GM03348 (cell line): ENCODE measurements around the gene PRAME.
"Not testable (repeated sequence)": the region's sequence is repeated elsewhere in the genome, so short reads cannot be mapped to it uniquely, and the experiment has no call there.

Experiments
- DNase-seq: peaks from one replicate; pipeline ENCODE4 v3.0.0; 2012; ENCODE audit warnings: low spot score

Gene PRAME, protein sequence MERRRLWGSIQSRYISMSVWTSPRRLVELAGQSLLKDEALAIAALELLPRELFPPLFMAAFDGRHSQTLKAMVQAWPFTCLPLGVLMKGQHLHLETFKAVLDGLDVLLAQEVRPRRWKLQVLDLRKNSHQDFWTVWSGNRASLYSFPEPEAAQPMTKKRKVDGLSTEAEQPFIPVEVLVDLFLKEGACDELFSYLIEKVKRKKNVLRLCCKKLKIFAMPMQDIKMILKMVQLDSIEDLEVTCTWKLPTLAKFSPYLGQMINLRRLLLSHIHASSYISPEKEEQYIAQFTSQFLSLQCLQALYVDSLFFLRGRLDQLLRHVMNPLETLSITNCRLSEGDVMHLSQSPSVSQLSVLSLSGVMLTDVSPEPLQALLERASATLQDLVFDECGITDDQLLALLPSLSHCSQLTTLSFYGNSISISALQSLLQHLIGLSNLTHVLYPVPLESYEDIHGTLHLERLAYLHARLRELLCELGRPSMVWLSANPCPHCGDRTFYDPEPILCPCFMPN

DNA sequence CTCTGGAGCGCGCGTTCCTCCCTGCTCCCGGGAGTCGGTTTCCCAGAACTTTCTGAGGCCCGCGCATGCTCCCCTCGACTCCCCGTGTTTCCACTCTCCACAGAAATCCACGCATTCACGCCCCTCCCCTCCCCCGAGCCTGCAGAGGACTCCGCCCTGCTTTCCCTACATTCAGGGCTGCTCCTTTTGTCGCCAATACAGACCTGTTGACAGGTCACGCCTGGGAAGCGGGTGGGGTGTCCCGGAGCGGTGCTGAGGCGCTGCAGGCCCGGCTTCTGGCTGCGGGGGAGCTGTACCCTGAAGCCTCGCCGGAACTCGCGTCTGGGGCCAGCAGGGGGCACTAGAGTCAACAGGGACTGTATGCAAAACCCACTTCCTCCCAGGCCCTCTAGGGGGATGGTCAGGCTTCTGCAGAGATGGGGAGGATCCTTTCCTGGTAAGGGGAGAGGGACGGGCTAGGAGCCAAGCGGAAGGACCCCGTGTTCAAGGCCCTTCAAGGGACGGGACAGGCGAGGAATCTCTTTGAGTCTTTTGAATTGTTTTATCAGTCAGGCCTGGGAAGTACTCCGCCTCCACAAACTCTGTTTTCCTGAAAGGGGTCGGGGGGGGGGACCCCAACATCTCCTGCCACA, at the start of gene PRAME:
Gene PRAME (minus strand): TSS at position 294 of the 632 bp plus-strand sequence. CDS start 2,433 bp downstream, outside the sequence.
- DNase-seq: peak; percentile 48

DNA sequence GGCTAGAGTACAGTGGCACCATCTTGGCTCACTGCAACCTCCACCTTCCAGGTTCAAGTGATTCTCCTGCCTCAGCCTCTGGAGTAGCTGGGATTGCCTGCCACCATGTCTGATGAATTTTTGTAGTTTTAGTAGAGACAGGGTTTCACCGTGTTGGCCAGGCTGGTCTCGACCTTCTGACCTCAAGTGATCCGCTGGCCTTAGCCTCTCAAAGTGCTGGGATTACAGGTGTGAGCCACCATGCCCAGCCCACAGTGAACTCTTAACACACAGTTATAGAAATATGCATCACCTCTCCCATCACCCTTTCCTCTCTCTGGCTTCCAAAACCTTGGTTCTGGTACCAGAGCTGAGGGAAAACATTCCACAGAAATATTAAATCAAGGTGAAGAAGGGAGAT, 49.0 kb upstream of the PRAME start:
- DNase-seq: not testable (repeated sequence)

DNA sequence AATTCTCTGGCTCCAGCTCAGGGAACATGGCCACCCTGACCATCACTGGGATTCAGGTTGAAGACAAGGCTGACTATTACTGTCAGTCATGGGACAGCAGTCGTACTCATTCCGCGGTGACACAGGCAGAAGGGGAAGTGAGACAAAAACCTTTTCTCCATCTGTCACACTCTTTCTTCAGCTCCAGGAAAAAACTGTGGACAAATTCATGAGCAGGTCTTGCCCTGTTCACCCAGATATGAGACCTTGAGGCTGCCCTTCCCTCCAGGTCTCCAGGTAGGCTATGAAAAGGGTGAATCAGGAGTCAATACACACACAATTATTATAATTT, 46.0 kb upstream of the PRAME start:
- DNase-seq: no peak

DNA sequence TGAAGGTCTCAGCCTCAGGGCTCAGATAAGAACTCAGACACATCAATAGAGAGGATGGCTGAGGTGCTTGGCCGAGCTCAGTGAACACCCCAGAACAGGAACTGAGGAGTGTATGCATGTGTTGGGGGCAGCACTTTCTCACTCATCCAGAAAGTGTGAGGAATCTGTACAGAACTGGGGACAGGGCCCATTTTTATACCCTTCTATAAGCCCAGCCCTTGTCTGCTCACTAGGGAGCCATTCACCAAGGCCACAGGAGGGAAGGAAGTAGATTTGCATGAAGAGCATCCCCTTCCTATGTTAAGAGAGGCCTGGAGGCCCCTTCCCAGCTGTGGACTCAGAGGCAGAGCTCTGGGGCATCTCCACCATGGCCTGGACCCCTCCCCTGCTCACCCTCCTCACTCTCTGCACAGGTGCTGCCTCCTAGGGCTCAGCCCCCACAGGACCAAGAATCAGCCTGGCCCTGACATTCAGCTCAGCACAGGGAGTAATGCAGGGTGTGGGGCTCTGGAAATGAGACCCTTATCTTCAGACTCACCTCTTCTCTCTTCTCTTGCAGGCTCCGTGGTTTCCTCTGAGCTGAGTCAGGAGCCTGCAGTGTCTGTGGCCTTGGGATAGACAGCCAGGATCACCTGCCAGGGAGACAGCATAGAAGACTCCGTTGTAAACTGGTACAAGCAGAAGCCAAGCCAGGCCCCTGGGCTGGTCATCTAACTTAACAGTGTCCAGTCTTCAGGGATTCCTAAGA, 45.4 kb upstream of the PRAME start:
- DNase-seq: no peak

DNA sequence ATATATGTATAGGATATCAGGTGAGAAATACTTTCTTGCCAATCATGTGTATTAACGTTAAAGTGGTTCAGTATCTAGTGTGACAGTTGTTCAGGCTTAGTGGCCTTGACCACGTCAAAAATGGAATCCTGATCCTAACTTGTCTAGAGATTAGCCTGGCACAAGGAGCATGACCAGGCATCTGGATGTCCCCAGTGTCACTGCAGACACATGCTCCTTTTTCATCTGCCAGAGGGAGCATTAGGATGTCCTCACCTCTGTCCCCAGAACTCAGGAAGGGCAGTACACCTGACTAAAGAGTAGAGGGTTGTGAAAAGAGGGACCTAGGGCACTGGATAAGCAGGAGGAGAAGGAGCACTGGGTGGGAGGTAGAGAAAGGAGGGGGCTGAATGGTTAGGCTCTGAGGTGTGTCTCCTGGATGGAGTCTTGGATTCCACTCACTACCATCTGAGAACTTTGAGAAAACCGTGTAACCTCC, 44.4 kb upstream of the PRAME start:
- no peak for DNase-seq

DNA sequence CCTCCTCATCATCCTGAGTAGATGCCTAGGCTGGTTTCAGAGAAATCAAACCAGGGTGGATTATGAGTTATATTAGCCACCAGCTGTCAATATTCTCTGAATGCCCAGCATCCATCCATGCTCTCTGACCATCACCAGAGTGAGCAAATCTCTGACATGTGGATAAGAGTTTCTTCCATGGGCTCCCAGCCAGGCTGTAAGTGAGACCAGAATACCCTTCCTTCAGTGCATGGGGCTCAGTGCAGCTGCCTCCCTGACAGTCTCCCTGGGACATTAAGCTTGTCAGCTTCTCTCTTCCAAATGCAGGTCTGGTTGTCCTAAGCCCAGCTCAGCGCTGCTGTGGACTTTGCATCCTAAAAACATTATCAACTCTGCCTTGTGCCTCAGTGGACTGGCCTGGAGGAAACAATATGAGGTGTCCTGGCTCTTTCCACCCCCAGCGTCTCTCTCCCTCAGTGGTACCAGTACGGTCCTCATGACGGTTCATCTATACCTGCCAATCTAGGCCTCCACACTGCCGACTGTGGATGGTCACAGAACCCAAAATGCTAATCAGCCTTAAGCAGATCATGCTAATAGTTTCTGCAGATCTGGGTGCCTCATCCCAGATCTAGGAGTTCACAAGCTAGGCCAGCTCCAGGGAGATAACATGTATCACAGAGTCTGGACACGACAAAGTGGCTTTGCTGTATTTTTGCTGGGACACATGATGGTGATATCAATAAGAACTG, 41.6 kb upstream of the PRAME start:
- DNase-seq: no peak

DNA sequence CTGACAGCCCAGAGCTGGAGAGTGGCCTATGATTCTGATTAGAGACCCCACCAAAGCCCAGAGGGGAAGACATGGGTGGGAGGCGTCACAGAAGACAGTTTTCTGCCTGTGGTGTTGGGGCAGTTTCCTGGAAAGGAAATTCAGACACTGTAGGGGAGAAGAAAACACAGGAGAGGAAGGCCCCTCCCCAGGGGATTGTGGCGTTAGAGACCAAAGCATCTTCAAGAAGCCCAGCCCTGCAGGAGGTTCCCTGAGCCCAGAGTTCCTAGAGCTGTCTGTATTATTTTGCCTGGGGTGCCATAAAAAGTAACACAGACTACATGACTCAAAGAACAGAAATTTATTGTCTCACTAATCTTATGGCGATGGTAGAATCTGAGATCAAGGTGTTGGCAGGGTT, 40.2 kb upstream of the PRAME start:
- no peak for DNase-seq

DNA sequence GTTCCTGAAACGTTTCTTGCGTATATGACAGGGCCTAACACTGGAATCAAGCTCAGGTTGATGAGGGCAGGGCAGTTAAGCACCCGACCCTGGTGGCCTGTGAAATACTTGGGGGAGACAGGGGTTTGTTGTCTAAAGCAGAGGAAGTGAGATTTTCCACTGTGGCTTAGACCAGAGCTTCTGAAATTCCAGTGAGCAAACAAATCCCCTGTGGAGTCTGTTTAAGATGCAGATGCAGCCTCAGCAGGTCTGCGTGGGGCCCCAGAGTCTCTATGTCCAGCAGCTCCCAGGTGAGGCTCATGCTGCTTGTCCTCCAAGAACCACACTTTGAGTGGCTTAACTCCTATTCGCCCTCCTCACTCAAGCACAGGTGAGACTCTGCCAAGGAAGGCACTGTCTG, 39.1 kb upstream of the PRAME start:
- DNase-seq: no peak

DNA sequence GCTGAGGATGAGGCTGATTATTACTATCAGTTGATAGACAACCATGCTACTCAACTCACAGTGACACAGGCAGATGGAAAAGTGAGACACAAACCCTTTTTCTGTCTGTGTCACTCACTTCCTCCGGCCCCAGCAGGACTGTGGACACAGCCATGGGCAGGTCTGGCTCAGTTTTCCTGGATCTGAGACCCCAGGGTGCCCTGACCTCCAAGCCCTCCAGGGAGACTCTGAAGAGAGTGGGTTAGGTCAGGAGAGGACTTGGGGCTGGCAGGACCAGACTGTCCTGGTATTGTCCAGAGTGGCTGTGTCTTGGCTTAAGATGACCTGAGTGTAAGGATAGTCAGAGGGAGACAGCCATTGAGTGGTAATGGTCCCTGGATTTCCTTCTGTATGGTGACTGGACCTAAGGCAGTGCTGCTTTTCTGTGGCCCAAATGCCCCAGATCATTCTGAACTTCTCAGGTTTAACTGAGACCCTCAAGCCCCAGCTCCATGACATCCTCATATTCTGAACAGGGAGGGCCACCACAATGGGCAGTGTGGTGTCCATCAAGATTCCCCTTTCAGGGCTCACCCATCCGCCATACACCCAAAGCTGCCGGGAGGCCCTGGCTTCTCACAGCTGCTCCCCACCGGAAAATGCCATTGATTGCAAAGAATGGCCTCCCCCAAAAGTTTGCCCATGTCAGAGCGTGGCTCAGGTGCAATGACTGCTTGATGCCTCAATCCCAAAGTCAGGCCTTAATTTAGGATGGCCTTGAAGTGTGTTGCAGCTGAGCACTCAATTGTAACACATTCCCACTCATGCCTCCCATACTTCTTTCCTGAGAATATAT, 36.2 kb upstream of the PRAME start:
- no peak for DNase-seq

DNA sequence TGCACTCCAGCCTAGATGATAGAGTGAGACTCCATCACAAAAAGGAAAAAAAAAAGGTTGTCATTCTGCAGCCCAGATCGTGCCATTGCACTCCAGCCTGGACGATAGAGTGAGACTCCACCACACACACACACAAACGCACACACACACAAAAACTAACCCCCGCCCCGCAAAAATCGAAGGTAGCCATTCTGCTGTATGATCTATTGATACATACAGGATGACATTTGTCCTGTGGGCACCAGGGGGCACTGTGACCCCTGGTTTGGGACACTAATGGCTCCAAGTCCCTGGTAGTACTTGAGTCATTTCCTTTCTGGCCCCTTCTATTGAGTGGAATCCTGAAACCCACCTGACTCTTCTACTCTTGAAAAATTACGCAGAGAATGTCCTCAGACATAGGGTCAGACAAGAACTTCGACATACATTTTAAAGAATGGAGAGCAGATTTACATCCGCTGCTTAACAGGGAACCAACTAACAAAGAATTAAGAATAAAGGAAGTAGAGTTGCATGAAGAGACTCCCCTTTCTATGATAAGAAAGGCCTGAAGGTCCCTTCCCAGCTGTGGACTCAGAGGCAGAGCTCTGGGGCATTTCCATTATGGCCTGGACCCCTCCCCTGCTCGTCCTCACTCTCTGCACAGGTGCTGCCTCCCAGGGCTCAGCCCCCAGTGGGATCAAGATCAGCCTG, 35.0 kb upstream of the PRAME start:
- peak; percentile 75 for DNase-seq

DNA sequence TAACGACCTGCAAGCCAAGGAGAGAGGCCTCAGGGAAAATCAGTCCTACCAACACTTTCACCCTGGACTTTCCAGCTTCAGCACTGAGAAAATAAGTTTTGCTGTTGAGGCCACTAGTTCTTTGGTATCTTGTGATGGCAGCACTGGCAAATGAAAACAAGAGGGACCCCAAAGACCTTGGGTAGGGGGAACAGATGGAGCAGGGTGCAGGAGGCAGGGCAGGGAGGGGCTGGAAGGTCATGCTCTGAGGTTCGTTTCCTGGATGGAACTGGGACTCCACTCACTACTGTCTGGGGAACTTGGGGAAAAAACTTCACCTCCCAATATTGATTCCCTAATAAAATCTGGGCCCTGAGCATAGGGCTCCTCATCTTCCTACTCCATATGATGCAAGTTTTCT, 34.2 kb upstream of the PRAME start:
- no peak for DNase-seq

DNA sequence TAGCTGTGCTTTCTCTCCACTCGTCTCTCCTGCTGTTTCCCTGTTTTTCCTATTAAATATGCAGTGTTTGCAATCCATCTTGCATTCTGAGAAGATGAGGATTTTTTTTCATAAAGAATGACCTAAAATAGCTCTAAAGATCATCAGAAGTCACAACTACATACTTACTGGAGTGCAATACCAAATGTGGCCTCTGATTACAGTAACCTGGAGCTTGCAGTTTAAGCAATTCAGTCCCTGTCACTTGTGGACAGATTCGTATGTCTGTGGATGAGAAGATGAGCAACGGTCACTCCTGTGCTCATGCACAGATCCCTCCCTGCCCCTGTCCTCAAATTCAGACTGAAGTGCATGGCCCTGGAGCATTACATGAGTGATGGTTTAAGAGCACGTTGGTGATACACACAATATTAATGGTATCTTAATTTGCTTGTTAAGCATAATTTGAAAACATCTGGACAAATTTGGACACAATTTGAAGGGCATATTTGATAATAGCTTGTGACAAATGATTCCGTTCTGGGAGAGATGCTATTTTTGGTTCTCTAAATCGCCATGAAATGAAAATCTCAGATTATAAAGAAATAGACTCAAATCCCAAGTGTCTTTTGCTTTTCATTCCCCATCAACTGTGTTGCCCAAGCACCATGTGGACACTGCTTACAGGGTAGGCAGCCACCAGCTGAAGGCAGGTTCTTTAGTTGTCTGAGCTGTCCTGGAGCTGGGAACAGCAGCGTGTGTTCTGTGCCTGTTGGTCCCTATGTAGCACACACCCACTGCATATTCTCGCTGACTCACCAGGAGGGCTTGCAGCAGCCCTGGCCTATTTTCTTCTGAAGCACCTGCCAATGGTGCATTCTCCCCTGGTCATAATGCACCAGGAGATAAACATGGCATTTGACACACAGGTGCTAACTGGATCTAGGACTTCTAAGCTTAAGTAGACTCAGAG, 32.6 kb upstream of the PRAME start:
- no peak for DNase-seq

DNA sequence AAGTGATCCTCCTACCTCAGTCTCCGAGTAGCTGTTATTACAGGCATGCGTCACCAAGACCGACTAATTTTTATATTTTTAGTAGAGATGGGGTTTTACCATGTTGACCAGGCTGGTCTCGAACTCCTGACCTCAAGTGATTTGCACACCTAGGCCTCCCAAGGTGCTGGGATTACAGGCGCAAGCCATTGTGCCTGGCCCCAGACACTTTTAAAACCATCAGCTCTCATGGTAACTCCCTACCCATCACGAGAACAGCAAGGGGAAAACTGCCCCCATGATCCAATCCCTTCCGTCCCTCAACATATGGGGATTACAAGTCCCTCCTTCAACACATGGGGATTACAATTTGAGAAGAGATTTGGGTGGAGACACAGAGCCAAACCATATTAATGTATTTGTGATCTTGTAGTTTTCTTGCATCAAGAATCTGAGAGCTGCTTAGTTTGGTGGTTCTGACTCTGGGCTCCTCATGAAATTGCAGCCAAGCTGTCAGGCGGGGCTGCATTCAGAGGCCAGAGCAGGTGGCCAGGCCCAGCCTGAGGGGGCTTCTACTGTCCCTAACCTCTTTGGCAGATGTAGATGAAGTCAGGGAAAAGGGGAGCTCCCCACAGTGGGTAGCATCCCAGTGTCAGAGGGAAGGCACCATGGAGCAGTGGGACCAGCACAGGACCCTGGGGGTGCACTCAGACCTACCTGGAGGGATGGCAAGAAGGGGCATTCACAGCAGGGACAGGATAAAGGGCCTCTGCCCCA, 31.2 kb upstream of the PRAME start:
- no peak for DNase-seq

DNA sequence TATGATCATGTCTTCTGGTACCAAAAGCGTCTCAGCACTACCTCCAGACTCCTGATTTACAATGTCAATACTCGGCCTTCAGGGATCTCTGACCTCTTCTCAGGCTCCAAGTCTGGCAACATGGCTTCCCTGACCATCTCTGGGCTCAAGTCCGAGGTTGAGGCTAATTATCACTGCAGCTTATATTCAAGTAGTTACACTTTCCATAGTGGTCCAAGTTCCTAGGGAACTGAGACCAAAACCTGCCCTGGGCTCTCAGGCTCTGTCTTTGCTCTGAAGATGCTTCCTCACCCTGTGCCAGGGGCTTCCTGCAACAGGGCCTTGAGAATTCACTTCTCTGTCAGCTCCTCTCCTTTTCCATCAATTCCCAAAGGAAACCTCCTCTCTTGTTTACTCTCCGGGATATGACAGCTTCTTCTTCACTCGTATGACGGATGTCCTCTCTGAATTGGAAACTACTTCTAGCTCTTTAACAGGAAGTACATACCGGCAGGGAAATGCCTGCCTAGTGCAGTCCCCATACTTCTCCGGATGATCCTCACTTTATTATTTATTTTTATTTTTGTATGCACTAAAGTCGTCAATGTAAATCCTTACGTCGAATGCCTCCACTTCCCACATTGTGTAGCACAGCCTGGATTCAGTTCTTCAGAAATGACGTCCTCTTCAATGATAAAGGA, 29.6 kb upstream of the PRAME start:
- DNase-seq: no peak

DNA sequence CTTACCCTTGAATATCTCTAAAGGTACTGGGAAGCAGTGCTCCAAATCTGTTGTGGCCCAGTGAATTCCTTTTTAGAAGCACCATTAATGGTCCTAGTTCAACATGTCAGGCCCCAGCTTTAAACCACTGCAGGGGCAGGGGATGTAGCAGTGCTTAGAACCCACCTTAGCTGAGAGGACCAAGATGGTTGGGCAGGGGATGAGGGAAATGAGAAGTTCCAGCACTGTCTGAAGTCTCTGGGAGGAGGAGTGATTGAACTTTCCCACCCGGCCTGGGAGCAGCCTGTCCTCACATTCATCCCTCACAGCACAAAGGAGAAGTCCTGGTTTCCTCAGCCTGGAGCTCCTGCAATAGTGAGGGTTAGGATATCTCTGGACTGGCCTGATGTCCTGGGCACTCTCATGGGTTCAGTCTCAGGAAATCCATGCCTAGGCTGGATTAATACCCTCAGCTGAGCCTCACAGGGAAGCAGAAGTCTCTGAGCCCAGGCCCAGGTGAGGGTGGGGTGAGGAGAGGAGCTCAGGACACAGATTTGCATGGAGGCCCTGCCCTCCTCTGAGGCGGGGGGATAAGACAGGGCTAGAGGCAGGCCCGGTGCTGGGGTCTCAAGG, 28.6 kb upstream of the PRAME start:
- no peak for DNase-seq

DNA sequence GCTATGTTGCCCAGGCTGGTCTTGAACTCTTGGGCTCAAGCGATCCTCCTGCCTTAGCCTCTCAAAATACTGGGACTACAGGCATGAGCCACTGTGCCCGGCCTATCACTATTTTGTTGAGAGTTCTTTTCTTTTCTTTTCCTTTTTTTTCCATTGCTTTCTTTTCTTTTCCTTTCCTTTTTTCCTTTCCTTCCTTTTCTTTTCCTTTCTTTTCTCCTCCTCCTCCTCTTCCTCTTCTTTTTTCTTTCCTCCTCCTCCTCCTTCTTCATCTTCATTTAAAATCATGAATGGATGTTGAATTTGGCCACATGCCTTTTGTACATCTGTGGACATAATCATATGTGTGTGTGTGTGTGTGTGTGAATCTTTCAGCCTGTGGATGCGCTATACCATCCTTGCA, 25.7 kb upstream of the PRAME start:
- DNase-seq: no peak

DNA sequence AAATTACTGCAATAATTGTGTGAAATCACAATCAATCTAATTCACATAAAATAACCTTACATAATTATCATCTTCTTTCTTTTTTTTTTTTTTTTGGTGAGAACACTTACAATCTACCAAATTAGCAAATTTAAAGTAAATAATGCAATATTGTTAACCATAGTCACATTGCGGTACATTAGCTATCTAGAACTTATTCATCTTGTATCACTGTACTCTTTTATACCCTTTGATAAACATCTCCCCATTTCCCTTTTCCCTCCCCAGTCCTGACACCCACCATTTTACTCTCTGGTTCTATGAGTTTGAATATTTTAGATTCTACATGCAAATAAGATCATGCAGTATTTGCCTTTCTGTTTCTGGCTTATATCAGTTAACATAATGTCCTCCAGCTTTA, 24.0 kb upstream of the PRAME start:
- no peak for DNase-seq

DNA sequence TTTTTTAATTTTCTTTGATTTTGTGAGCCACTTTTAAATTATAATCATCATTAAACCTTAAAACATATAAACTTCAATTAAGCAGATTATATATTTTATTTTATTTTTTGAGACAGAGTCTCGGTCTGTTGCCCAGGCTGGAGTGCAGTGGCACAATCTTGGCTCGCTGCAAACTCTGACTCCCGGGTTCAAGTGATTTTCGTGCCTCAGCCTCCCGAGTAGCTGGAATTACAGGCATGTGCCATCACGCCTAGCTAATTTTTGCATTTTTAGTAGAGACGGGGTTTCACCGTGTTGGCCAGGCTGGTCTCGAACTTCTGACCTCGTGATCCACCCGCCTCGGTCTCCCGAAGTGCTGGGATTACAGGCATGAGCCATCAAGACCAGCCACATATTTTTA, 22.5 kb upstream of the PRAME start:
- DNase-seq: not testable (repeated sequence)
